GM10847 (cell line): ENCODE measurements around the gene IMMP2L.

Experiments used
- POLR2A ChIP-seq: IDR thresholded peaks from 2 replicates; pipeline ENCODE4 v1.6.1; 2011; ENCODE audit not compliant: insufficient read length; ENCODE audit errors: extremely low read depth

Gene IMMP2L

DNA sequence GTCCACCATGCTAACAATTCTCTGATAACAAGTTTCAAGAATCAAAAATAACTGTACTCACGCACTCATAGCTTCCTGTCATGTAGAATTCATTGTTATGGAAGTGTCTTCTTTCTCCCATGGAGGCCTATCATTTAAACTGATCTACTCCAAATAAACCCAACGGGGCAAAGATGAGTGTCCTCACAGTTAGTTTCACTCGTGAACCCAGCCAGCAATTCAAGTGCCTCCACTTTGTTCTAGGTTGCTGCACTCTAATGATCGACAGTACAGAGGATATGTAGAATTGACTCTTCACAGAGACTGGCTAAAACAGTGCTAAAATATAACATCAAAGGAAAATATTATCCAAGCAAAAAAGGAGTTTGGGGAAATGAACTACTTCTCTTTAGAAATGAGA is 360.0 kb downstream of the IMMP2L start:
- no peak for TF ChIP-seq POLR2A

DNA sequence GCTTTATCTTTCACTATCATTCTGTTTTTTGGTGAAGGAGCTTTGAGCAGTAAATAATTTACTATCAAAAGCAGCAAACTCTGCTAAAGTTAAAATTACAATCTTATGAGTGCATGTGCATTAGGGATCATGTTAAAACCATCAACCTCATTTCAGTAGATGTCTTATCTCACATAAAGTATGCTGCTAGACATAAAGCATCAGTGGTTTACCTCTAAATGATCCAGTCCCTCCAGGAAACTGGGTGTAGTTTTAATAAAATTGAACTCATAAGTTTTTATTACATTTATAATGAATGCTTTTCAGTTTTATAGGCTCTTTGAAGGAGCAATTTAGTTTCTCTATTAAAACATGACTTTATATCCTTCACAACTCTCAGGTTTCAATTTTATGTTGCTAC is 362.6 kb downstream of the IMMP2L start:
- no peak for TF ChIP-seq POLR2A

DNA sequence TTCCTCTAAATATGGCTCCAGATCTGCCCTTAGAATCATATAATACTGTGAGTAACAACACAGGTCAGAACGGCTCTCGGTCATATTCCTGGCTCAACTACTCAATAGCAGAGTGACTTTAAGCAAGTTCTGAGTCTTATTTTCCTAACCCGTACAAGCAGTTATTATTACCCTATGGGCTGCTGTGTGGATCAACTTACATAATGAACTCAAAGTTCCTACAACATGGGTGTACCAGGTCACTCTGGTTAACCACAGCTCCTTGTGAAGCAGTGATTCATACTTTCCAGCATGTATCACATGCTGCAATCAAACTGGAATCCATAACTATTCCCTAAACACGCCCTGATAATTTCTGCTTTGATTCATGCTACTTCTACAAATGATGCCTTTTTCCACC is 364.0 kb downstream of the IMMP2L start:
- no peak for TF ChIP-seq POLR2A

DNA sequence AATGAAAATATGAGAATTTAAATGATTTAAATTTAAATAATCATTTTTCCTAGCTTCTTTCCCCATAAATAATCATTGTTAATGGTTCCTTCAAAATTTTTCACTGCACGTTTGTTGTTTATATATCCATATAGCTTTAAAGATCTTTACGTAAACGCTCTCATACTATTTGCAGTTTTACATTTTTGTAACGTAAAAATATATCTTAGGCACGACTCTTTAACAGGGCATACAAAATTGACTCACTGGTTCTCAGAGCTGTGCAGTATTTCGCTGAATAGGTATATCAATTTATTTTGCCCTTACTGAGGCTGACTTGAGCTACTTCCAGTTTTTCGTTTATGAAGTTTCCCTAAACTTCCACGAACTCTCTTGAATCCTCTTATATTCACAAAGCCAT is 365.6 kb downstream of the IMMP2L start:
- no peak for TF ChIP-seq POLR2A

DNA sequence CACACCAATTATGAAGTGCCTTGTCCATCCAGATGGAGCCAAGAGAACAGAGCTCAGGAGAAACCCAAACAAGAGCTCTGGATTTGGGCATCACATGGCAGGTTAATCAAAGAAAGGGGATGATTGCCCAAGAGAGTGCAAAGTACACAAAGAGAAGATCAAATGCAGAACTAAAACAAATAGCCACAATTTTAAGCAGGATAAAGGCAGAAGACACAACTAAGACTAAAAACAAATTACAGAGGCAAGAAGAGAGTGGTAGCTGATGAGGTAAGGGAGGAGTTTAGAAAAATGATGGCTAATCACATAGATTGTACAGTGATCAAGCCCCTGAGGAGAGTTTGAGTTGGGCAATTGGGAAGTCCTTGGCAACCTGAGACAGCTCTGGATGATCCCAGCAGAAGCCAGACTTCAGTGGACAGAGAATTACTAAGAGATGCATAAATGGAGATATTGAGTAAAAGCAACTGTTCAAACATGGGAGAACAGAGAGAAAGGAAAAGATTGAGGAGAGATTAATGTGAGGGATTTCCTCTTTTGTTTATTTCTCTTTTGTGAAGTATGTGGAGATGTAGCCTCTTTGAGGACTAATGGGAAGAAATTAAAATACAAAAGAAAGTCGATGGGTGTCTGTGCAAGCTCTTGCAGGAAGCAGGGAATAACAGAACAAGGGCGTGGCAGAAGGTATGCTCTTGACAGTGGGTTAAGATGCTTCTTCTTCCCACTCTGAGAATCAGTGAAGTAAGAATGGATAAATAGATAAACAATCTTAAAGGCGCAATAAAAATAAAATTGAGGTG is 369.5 kb downstream of the IMMP2L start:
- no peak for TF ChIP-seq POLR2A

DNA sequence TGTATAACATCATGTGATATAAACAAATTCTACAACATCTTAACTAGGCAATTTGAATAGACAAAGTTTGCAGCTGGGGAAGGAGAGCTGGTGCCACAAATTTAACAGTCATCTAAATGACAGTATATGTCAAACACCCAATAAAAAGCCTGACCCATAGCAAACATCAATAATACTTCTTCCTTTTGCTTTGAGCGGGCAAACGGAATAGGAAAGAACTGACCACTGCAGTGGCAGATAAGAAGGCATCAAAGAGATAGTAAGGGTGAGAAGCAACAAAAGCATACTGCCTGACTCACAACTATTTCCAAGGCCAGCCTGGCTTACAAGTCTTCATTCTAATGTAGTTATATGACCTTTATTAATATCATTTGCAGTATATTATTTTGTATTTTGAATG is 371.5 kb downstream of the IMMP2L start:
- no peak for TF ChIP-seq POLR2A

DNA sequence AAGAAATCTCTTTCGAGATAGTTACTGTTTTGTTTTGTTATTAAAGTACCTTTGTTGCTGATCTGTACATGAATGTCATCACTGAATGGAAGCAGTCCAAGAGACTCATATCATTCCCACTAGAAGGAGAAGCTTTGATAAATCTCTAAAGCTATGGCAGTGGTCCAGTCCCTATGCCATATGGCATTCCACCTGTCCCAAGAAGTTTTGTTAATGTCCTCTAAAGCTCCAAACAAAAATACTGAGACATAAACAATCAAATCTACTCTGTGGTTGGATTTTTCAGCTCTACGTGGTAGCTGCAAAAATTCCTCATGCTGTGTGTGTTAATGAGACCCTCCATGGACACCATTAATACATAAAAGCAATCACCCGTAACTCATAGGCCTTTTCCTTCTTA is 377.3 kb downstream of the IMMP2L start:
- TF ChIP-seq POLR2A, result no peak

DNA sequence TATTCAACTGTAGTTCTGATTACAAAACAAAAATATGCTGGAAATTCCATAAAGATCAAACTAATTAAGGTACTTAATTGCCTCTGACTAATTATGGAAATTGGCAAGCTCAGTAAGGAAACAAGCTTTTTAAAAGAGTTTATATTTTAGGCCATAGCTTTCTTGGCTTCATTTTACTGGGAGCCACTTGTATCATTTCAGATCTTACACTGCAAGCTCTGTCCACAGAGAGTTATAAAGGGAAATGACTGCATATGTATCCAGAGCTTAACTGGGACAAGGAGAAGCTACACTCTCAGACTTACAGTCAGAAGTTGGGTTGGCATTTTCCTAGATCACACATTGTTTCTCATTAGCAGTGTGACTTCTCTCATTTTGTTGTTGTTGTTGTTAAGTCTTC is 379.0 kb downstream of the IMMP2L start:
- TF ChIP-seq POLR2A, result no peak

DNA sequence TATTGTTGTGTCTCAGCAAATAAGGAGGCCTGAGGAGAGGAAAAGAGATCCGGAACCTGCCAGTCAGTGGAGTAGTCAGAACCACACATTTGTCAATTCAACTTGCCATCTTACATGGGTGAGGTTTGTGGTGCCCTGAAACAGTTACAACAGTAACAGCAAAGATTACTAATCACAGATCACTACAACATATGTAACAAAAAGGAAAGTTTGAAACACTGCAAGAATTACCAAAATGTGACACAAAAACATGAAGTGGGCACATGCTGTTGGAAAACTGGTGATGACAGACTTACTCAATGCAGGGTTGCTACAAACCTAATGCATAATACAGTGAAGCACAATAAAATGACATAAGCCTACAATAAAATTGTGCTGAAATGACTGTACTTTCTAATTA is 382.0 kb downstream of the IMMP2L start:
- TF ChIP-seq POLR2A, result no peak

DNA sequence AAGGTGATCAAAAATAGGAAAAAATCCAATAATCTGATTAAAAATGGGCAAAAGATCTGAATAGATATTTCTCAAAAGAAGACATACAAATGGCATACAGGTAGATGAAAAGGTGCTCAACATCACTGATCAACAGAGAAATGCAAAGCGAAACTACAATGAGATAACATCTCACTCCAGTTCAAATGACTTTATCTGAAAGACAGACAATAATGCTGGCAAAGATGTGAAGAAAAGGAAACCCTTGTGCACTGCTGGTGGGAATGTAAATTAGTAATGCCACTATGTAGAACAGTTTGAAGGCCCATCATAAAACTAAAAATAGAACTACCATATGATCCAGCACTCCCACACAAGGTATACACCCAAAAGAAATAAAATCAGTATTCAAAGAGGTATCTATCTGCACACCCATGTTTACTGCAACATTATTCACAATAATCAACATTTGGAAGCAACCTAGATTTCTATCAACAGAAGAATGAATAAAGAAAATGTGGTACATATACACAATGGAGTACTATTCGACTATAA is 386.3 kb downstream of the IMMP2L start:
- TF ChIP-seq POLR2A, result no peak

DNA sequence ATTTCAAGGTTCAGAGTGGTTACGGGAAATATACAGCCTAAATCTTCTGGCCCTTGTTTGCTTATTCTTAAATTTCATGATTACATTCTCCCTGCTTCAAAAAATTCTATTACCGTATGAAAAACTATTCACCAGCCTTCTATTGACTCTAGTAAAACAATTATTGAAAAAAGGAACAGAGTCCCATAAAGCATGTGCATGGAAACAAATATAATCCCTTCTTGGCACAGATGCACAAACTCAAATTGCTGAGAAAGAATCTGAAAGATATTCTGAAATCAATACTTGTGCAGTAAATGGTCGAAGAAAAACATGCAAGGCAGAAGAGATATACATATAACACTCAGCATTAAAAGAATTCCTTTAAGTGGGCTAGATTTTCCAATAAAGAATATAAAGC is 387.8 kb downstream of the IMMP2L start:
- no peak for TF ChIP-seq POLR2A

DNA sequence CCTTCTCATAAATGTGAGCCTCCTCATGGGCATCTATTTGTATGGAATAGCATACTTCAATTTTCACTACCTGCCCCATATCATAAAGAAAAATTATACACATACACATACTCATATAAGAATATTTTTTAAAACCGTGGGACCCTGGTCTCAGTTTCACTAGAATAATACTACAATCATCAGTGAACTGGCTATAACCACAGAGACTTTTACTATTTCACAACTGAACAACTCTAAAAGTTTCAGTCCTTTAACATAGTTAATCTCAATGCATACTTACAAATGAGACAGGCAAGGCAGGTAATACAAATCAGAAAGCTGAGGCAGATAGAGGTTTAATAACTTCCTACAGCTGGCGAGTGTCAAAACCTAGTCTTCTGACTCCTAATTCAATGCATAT is 388.3 kb downstream of the IMMP2L start:
- no peak for TF ChIP-seq POLR2A

DNA sequence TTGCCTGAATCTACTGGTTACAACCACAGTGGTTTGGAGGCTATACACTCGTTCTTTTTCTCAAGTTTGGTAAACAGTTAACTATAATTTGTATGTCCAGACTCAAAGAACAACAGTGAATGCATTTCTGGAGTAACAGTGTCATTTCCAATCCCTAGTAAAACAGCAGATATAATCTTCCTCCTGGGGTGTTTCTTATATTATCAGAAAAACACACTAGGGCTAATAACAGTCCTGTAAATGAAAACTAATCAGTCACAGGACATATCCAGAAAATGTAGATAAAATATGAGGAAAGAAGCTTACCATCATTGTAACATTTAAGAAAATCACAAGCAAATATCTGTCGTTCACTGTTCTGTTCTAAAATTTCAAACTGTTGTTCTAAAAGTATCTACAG is 388.8 kb downstream of the IMMP2L start:
- TF ChIP-seq POLR2A, result no peak

DNA sequence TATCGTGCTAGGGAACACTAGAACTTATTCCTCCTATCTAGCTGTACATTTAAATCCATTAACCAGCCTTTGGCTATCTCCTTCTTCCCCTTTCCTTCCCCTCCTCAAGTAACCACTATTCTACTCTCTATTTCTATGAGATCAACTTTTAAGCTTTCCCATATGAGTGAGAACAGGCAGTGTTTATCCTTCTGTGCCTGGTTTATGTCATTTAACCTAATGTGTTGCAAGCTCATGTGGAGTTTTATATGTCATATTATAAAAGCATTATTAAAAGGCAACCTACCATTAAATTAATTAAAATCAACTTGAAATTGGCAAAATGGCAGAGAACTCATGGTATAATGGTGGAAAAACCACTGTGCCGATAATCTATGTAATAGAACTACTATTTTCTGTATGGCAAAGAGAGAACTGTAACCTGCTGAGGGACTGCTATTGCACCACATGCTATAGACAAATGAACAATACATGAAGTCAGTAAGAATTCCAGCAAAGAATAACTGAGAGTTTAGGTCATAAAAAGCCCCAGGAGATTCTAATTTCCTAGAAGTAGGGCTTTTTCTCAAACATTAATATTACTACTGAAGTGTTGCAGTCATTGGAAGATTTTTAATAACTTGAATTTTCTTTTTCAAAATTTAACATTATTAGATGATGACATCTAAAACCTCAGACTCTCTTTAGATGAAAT is 389.6 kb downstream of the IMMP2L start:
- TF ChIP-seq POLR2A, result no peak

DNA sequence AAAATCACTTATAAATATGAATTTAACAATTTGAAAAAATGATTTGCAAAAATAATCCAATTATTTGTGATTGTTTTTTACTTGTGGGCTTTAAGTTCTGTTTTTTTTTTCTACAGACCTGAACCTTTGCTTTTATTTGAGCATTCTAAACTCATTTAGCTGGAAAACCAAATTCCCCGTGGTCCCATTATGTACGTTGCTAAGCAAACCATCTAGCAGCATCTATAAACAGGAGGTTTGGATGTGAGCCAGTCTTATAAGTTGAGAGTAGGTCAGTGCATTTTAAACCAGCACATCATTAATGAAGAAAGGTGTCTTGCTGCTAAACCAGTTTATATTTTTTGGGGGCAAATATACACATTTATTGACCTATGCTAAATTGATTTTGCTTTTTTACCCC is 394.1 kb downstream of the IMMP2L start:
- no peak for TF ChIP-seq POLR2A

DNA sequence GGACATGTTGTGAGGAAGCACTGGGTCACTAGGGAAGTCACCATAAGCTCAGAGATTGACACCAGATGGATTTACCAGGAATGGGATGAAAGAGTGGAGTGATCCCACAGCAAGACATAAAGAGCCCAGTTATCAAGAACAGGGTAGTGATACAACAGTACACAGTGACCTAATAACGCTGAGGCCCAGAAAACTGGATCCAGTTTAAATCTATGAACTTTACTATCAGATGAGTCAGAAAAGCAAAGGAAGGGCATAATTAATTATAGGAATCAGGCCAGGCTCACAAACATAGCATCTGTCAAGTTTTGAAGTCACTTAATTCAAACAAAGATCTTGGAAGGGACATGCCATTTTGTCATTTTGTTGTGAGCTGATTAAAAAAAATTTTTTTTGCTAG is 397.9 kb downstream of the IMMP2L start:
- no peak for TF ChIP-seq POLR2A
